HG02763 (cell line): Measurements from ENCODE around the gene NEURL1B.
"Not testable (repeated sequence)": the region's sequence is repeated elsewhere in the genome, so short reads cannot be mapped to it uniquely, and the experiment has no call there.

Source experiments
- ATAC-seq: cut with Tn5 transposase; IDR thresholded peaks from one replicate; pipeline ENCODE4 v1.9.1; 2021; ENCODE audit warnings: mild to moderate bottlenecking, moderate library complexity; ENCODE audit not compliant: unreplicated experiment

NEURL1B gene

DNA sequence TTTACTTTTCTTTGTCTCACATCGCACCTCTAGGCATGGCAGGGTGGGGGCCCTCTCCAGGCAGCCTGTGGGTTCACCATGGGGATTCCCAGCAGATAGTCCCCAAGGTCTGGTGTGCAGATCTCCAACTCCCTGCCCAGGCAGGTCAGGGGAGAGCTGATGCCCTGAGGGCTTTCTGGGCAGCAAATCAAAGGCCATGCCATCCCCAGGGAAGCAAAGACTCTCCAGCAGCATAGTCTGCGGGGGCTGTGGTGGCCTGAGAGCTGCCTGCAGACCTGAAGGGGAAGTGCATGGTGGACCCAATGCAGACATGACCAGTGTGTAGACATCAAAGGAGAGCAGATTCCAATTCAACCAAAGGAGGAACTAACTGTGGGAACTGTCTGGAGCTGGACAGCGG is 7.7 kb downstream of the NEURL1B start:
- no peak for ATAC-seq

DNA sequence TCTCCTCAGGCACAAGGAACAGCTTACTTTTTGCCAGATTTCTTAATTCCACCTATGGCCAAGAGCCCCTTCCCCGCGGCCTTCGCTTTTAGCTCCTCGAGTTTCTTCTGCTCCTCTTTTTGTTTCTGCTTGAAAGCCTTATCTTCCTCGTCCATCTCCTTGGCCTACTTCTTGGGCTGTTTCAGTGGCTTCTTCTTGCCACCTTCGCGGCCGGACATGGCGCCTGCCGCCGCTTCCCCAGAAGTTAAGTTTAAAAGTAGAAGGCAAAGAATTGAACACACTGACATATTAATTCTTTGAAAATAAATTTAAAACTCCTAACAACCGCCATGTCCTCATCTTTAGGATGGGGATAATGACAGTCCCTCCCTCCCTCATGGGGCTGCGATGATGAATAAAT is 15.4 kb downstream of the NEURL1B start:
- ATAC-seq = not testable (repeated sequence)

- ATAC-seq = not testable (repeated sequence)
Measured at GRCh38 chr5:172657524-172658233, 16.6 kb downstream of the NEURL1B start.

GRCh38 chr5:172658391-172658790 is 17.3 kb downstream of the NEURL1B start:
- no peak for ATAC-seq

- ATAC-seq = no peak
Measured at GRCh38 chr5:172658961-172659501, 18.0 kb downstream of the NEURL1B start.

DNA sequence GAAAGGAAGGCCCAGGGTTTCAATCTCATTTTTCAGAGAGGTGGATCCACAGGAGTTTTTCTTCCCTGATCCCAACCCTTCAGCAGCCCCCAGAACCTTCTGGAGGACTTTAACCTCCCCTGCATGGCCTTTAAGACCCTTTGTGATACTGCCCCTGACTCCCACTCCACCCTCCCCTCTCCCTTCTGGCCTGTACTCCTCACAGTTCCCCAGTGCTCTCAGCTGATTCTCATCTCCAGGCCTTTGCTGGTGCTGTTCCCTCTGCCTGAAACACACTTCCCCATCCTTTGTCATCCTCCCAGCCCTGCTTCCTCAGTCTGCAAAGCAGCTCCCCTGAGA is 18.5 kb downstream of the NEURL1B start:
- ATAC-seq = no peak

- ATAC-seq = no peak
Measured at GRCh38 chr5:172659909-172660628, 19.0 kb downstream of the NEURL1B start.

DNA sequence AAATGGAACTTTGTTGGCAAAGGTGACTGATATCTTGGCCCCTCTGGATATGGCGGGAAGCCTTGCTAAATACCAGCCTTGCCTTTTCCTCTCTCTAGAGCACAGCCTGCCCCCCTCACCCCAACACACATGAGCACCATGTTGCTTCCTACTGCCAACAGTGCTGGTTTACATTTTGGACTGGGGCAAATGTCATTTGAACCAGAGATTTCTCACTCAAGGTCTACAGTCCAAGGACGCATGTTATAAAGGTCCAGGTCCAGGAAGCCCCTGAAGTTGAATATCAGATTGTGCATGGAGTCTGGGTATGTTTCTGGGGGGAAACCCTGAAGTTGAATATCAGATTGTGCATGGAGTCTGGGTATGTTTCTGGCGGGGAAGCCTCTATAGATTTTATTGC is 19.9 kb downstream of the NEURL1B start:
- ATAC-seq = no peak

DNA sequence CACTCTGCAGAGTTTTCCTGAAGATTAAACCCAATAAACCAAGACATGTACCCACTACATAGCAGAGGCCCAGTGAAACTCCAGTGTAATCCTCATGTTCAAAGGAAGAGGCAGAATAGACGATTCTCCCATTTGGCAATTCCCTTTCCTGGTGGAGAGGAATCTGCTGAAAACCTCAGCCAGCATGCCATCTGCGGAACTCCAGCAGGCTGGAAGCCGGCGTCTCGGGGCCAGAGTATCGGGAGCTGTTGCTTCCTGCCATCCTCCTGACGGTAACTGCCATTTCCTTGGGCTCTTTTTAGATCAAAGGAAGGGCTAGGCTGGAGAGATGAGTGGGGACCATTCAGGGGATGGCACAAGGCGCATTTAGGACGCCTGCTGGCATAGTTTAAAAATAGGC is 20.5 kb downstream of the NEURL1B start:
- no peak for ATAC-seq

- ATAC-seq = no peak
Measured at GRCh38 chr5:172662596-172662995, 21.5 kb downstream of the NEURL1B start.

DNA sequence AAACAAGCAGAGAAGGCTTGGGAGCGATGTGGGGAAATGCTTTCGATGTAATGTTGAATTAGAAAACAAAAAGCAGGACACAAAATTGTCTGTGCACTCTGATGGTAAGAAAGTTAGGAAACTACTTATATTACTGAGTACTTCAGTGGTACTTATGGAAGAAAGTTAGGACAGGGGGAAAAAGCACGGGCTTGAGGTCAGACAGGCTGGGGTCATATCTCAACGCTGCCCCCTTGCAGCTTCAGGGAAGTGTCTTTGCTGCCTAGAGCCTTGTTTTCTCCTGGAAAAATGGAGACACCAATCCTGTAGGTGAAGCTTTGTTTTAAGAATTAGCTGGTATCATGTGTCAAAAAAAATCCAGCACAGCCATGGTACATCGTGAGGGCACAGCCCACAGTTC is 23.0 kb downstream of the NEURL1B start:
- ATAC-seq = no peak

GRCh38 chr5:172664681-172665541 is 23.8 kb downstream of the NEURL1B start:
- no peak for ATAC-seq

DNA sequence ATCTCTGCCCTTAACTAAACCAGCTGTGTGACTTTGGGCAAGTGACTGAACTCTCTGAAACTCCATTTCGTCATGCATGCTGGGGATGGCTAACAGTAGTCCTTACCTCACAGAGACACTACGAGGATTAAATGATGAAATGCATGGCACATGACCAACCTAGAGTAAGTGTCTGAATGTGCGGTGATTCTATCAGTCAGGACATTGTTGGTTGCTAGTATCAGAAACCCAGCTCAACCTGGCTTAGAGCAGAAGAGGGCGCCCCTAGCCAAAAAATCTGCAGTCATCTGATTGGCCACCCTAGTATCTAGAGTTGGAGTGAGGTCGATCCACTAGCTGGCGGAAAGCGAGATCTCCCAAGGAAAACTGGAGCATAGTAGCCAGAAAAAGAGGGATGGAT is 25.2 kb downstream of the NEURL1B start:
- no peak for ATAC-seq

DNA sequence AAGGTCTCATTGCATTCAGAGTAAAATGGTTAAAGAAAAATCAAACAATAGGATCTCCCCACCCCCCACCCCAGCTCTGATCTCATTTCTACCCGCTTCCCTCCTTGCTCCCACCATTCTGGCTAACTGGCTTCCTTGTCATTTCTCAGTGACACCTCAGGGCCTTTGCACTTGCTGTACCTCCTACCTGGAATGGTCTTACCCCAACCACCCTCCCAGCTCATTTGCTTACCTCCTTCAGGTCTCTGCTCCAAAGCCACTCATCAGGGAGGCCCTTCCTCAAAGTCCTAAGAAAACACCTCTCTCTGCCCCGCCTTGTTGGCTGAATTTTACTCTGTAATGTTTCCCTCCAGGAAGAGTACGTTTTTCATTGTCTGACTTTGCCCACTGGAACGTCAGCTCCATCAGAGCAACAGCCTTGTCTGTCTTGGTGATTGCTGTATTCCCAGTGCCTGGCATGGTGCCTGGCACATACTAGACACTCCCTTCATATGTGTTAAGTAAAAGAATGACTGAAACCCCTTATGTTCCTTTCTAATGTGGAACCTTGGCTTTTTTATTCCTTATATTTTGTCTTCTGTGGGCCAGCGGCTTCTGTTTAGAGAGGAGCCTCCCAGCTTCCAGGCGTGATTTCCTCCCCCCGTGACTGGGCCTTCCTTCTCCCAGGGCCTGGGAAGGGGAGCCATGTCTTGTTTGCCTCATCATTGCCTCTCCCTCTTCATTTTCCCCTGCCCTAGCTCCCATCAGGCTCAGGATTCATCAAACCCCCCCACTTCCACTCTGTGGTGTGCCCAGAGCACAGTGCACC is 26.9 kb downstream of the NEURL1B start:
- no peak for ATAC-seq

DNA sequence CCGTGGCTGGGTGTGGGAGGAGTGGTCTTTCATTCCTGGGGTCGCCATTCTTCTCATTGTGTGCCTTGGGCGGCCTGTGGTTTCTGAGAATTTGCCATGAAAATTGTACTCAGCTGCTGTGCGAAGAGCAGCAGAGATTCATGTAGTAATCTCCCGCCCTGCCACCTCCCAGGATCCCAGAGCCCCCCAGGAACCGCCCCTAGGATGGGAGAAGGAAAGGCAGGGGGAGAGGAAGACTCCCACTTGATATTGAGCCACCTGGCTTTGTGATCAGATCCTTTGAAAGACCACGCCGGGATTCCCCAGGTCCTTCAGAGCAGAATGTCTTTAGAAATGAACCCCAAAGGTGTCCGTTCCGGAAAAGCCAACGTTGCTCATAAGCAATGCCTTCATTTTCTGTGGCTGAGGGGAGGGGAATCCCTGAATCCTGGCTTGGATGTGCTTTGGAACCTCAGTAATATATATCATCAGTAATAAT is 27.6 kb downstream of the NEURL1B start:
- no peak for ATAC-seq

GRCh38 chr5:172669386-172670004 is 28.4 kb downstream of the NEURL1B start:
- no peak for ATAC-seq

DNA sequence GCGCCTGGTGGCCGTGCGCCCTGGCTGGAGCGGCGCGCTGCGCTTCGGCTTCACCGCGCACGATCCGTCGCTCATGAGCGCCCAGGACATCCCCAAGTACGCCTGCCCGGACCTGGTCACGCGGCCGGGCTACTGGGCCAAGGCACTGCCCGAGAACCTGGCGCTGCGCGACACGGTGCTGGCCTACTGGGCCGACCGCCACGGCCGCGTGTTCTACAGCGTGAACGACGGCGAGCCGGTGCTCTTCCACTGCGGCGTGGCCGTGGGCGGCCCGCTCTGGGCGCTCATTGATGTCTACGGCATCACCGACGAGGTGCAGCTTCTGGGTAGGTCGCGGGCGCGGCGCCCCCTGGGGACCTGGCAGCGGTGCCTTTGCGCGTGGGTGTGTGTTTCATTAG is 28.9 kb downstream of the NEURL1B start:
- ATAC-seq = no peak

DNA sequence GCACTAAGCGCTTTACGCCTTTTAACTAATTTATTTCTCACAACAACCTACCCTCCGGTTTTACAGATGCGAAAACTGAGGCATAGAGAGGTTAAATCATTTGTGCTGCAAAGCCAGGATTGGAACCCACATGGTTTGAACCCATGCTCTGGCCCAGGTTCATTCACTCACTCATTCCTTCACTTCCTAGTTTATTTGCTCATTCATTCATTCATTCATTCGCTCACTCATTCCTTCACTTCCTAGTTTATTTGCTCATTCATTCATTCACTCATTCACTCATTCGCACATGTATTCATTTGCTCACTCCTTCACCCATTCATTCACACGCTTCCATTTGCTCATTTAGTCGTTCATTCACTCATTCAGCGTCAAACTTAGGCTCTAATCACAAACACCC is 29.4 kb downstream of the NEURL1B start:
- no peak for ATAC-seq

- no peak for ATAC-seq
Measured at GRCh38 chr5:172671091-172671490, 30.0 kb downstream of the NEURL1B start.

DNA sequence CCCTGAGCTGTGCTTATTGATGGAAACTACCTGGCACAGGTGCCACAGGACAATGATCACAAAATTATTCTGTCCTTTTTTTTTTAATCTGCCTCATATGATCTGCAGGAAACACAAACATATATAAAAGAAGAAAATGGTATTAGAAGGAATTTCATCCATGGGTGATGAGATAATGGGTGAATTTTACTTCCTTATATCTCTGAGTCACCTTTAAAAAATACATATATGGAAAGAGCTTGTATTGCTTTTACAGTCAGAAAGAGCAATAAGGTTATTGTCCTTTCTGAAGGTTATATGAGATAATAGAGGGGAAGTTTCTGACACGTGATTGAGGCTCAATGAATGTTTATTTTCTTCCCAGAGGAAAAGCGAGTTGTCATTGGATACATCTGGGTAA is 31.6 kb downstream of the NEURL1B start:
- no peak for ATAC-seq
